WERI-Rb-1 (cell line): Measurements from ENCODE around the gene LIMCH1.

Experiments used
- DNase-seq: peaks from one replicate; pipeline ENCODE4 v3.0.0-alpha.2; 2020
- H3K27ac ChIP-seq: fragments of 250-450 bp; sonication (Bioruptor Pico); 2 replicates; pipeline ENCODE4 v1.5.1; 2020; ENCODE audit warnings: mild to moderate bottlenecking, moderate library complexity
- H3K27me3 ChIP-seq: fragments of 250-450 bp; sonication (Bioruptor Pico); 2 replicates; pipeline ENCODE4 v1.5.1; 2021; ENCODE audit warnings: mild to moderate bottlenecking, low read depth, moderate library complexity; ENCODE audit not compliant: insufficient read depth, severe bottlenecking
- H3K36me3 ChIP-seq: fragments of 250-450 bp; sonication (Bioruptor Pico); 2 replicates; pipeline ENCODE4 v1.5.1; 2020; ENCODE audit warnings: mild to moderate bottlenecking, moderate library complexity
- H3K4me3 ChIP-seq: 2 replicates; pipeline ENCODE4 v1.5.1; 2011; ENCODE audit warnings: low read depth, mild to moderate bottlenecking, control low read depth, low read length
- H3K9me3 ChIP-seq: fragments of 250-450 bp; sonication (Bioruptor Pico); 2 replicates; pipeline ENCODE4 v1.5.1; 2021; ENCODE audit warnings: mild to moderate bottlenecking, moderate library complexity; ENCODE audit not compliant: severe bottlenecking
- CTCF ChIP-seq: IDR thresholded peaks from 2 replicates; pipeline ENCODE4 v1.5.1; 2011; ENCODE audit warnings: low read depth, mild to moderate bottlenecking, control low read depth, inconsistent platforms, low read length

LIMCH1 gene

GRCh38 chr4:41747230-41748055 lies 209.5 kb downstream of the LIMCH1 start:
- Histone ChIP-seq H3K36me3 (no peaks in the 10 kb centered on the region), H3K27ac (no peak overlapping the region), H3K27me3 (no peaks in the 10 kb centered on the region), H3K9me3 (no peaks in the 10 kb centered on the region), H3K4me3 (no peak overlapping the region)
- no peak for DNase-seq
- TF ChIP-seq CTCF: no peak

GRCh38 chr4:41748074-41748570 lies 210.2 kb downstream of the LIMCH1 start:
- H3K27me3 ChIP-seq: no peaks in the 10 kb centered on the region
- DNase-seq: no peak
- H3K36me3 ChIP-seq: no peaks in the 10 kb centered on the region
- TF ChIP-seq CTCF: no peak
- no peaks in the 10 kb centered on the region for H3K9me3 ChIP-seq
- no peak overlapping the region for H3K4me3 ChIP-seq
- no peak overlapping the region for H3K27ac ChIP-seq

DNA sequence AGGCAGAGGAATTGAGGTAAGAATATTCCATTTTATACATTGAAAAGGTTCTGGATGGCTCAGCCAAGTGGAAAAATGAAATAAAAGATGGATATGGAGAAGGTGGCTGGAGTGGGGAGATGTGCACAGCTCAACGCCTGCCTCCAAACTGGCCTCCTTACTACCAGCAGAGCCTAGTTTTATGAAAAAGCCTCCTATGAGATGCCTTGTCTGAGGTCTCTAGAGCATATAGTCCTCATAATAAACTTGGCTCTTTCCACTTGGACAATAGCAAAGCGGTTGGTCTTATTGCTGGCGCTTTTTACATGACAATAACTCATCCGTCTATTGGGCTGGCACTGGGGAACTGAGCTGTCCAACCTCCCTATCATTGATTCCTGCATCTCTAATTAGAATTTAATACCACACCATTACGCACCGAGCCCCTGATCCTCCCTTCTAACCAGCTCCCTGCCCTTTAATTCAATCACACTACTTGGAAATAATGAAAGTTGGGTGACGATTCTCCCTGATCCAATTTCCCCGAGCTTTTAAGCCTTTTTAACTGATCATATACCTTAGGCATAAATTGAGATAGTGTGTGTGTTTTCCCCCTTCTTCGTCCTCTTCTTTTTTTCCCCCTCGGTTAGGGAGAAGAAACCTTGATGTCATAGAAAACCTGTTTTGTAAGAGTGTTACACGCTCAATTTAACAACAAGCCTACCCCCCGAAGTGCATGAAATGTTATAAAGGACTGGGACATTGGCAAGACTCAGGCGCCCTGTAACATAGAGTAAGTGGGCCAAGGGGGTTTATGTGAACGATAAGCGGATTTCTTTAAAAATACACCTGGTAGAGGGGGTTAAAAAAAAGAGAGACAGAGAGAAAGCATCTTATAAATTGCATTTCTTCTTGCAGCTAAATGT lies 210.9 kb downstream of the LIMCH1 start, which contains the start of gene PHOX2B:
Gene PHOX2B (minus strand): TSS at position 155 of the 905 bp plus-strand sequence. CDS start 115 bp downstream, at position 40.
- Histone ChIP-seq H3K4me3 (no peak within 1 kb of the TSS), H3K9me3 (no peaks in the 10 kb centered on the region), H3K27me3 (no peaks in the 10 kb centered on the region), H3K27ac (no peak within 1 kb of the TSS), H3K36me3 (no peaks in the 10 kb centered on the region)
- no peak for DNase-seq
- TF ChIP-seq CTCF: no peak

DNA sequence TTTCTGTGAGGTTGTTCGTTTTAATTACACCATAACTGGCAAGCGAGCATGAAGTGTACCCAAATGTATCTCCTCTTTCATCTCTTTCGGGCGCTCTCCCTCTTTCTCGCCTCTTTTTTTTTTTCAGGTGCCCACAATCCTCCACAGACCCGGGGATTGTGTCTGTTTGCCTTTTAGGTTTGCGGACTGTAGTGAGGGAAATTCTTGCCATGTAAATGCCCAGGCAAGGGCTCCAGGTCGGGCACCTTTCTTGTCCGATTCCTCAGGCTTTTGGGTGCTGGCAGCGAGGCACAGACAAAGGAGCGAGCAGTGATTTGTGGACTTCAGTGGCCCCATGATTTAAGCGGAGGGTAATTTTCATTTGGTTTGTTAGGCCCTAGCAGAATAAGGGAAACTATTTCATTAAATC lies 211.7 kb downstream of the LIMCH1 start:
- no peak for TF ChIP-seq CTCF
- Histone ChIP-seq H3K36me3 (no peaks in the 10 kb centered on the region), H3K4me3 (no peak overlapping the region), H3K9me3 (no peaks in the 10 kb centered on the region), H3K27ac (no peak overlapping the region), H3K27me3 (no peaks in the 10 kb centered on the region)
- DNase-seq: no peak
